ENCODE results near the gene DOCK1.

Gene DOCK1

GRCh38 chr10:127242914-127243313, 337.7 kb downstream of the DOCK1 start:
- no peak for DNase-seq

- DNase-seq = peak; percentile 52
Observed at GRCh38 chr10:127243490-127244272, 338.5 kb downstream of the DOCK1 start.

- no peak for DNase-seq
Observed at GRCh38 chr10:127245456-127245855, 340.2 kb downstream of the DOCK1 start.

GRCh38 chr10:127250031-127250430, 344.8 kb downstream of the DOCK1 start:
- DNase-seq = no peak

GRCh38 chr10:127252818-127253217, 347.6 kb downstream of the DOCK1 start:
- DNase-seq = no peak

GRCh38 chr10:127254276-127254675, 349.0 kb downstream of the DOCK1 start:
- no peak for DNase-seq

- no peak for DNase-seq
Observed at GRCh38 chr10:127257395-127257794, 352.2 kb downstream of the DOCK1 start.

- no peak for DNase-seq
Observed at GRCh38 chr10:127259347-127259746, 354.1 kb downstream of the DOCK1 start.

- no peak for DNase-seq
Observed at GRCh38 chr10:127262606-127263005, 357.4 kb downstream of the DOCK1 start.

- DNase-seq = no peak
Observed at GRCh38 chr10:127265288-127265687, 360.1 kb downstream of the DOCK1 start.

- DNase-seq = peak; percentile 9
Observed at GRCh38 chr10:127266431-127266830, 361.2 kb downstream of the DOCK1 start.

- peak; percentile 60 for DNase-seq
Observed at GRCh38 chr10:127267442-127267841, 362.2 kb downstream of the DOCK1 start.

GRCh38 chr10:127272076-127272475, 366.8 kb downstream of the DOCK1 start:
- no peak for DNase-seq

- no peak for DNase-seq
Observed at GRCh38 chr10:127275272-127275671, 370.0 kb downstream of the DOCK1 start.

GRCh38 chr10:127275793-127276450, 370.7 kb downstream of the DOCK1 start:
- peak; percentile 73 for DNase-seq

GRCh38 chr10:127276794-127277462, 371.7 kb downstream of the DOCK1 start:
- DNase-seq = peak; percentile 39

GRCh38 chr10:127278001-127278400, 372.8 kb downstream of the DOCK1 start:
- peak; percentile 63 for DNase-seq

- DNase-seq = peak; percentile 82
Observed at GRCh38 chr10:127279334-127279774, 374.1 kb downstream of the DOCK1 start.

- no peak for DNase-seq
Observed at GRCh38 chr10:127280446-127280845, 375.2 kb downstream of the DOCK1 start.

GRCh38 chr10:127283017-127283416, 377.8 kb downstream of the DOCK1 start:
- no peak for DNase-seq

- DNase-seq = no peak
Observed at GRCh38 chr10:127283576-127283975, 378.3 kb downstream of the DOCK1 start.

GRCh38 chr10:127290850-127291249, 385.6 kb downstream of the DOCK1 start:
- DNase-seq = no peak

- no peak for DNase-seq
Observed at GRCh38 chr10:127291329-127291728, 386.1 kb downstream of the DOCK1 start.

GRCh38 chr10:127292888-127293287, 387.7 kb downstream of the DOCK1 start:
- no peak for DNase-seq

Data from NCI-H345 (cell line).